Measurements from ENCODE around the gene NACC1. TPM values are rescaled to one million over a fixed set of nuclear protein-coding genes. Genes with fewer than 3 reads are reported as not detected.

Gene NACC1
- 210 TPM for polyA plus RNA-seq (2013, experiment 1 of 2)
- polyA plus RNA-seq (2013, experiment 2 of 2): 205 TPM

DNA sequence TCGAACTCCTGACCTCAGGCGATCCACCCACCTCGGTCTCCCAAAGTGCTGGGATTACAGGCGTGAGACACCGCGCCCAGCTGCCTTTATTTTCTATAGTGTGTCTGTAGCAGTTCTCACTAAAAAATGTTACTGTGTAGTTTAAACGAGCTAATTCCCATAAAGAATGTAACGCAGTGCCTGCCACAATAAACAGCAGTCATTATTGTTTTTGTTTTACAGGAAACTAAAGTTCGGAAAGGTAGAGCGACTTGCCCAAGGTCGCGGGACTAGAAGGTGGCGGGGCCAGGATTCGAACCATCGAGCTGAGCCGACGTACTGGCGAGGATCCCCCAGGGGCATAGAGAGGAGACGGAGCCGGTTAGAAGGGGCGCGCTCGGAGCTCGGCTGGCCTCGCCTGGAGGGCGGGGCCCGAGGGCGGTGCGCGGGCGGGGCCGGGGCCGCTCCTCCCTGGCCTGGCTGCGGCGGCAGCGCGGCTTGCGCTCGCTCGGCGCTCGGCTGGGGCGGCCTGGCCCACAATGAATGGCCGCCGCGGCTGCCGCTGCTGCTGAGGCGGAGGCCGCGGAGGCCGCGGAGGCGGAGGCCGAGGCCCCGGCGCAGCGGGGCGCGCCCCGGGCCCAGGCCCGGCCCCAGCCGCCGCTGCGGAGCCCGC lies at the start of gene NACC1:
Gene NACC1, plus strand, starts transcription at position 493 of the 652 bp plus-strand sequence. CDS start 16,944 bp downstream, outside the sequence.
- Histone ChIP-seq H3K27me3 (ENCODE audit: insufficient read depth, low read length, poor library complexity) (no peaks in the 10 kb centered on the region), H2AK5ac (ENCODE audit: low read length) (peak within 1 kb of the TSS; percentile 62), H3K4me1 (ENCODE audit: control insufficient read depth, low read depth, low read length) (peaks cover 13% of the 10 kb centered on the region), H2BK15ac (replicated peaks; ENCODE audit: low read depth) (no peak within 1 kb of the TSS), H3K56ac (ENCODE audit: low read length) (peak within 1 kb of the TSS; percentile 99), H3K4ac (ENCODE audit: low read depth, low read length) (peak within 1 kb of the TSS; percentile 100), H3K4me2 (ENCODE audit: low read length) (peak within 1 kb of the TSS; percentile 69), H3K4me3 (ENCODE audit: low read length) (peak within 1 kb of the TSS; percentile 95), H3K23ac (ENCODE audit: low read length) (no peak within 1 kb of the TSS), H2BK5ac (ENCODE audit: low read length) (peak within 1 kb of the TSS; percentile 97), H3K9ac (ENCODE audit: low read length) (peak within 1 kb of the TSS; percentile 99), H3K27ac (ENCODE audit: low read depth, low read length) (peak within 1 kb of the TSS; percentile 98), H3K18ac (ENCODE audit: low read length) (peak within 1 kb of the TSS; percentile 99), H3K79me2 (ENCODE audit: control insufficient read depth, insufficient read depth, low read length) (peaks cover 58% of the 10 kb centered on the region), H3K36me3 (ENCODE audit: control insufficient read depth, insufficient read depth, low read length) (peaks cover 6% of the 10 kb centered on the region), H3K79me1 (ENCODE audit: low read length) (peaks cover 20% of the 10 kb centered on the region), H4K8ac (ENCODE audit: low read depth, low read length) (peak within 1 kb of the TSS; percentile 97), H2BK120ac (ENCODE audit: low read depth, low read length) (peak within 1 kb of the TSS; percentile 98), H4K5ac (ENCODE audit: low read length) (peak within 1 kb of the TSS; percentile 77)
- no CpG with 5 or more reads among the region's 65 CpGs for WGBS (ENCODE audit: extremely low coverage, insufficient coverage, low lambda C conversion rate)
- peak; percentile 95 for DNase-seq

DNA sequence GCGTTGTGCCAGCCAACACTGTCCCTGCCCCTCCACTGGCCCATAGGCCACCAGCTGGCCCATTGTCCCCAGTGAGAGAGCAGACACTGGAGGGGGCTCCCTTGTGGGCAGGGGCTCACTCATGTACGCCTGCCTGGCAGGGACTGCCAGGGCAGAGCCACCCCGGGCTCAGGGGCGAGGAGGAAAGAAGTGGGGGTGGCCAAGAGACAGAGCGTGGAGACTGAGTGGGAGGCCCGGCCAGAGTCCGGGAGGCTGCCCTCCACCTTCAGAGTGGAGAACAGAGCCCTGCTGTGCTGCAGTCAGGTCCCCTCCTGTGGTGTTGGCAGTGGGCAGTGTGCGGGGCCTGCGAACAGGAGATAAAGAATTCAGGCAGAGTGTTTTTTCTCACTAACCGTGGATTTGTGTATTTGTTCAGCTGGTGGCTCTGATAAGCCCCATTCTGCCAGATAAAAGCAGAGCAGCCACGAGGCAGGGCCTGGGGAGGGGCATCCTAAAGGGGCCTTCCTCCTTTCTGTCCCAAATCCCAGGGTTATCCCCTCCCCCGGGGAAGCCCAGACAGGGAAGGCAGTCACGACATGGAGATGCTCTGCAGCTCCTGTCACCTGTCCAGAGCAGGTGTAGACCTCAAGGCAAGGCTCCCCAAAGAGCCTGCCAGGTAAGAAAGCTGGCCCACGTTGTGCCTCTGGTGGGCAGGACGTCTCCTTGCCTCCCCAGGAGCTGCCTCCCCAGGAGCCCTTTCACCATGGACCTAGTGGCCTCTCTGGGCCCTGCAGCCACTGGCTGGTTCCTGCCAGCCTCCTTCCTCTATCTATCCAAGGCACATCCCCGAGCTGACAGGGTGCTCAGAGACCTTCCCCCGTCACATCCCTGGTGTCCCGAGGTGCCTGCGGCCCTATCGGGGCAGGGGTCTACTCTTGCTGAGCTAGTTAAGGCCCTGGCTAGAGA lies 48.4 kb upstream of the NACC1 start:
- H3K4ac ChIP-seq (ENCODE audit: low read depth, low read length): no peak overlapping the region
- H3K36me3 ChIP-seq (ENCODE audit: control insufficient read depth, insufficient read depth, low read length): no peaks in the 10 kb centered on the region
- H3K27ac ChIP-seq (ENCODE audit: low read depth, low read length): no peak overlapping the region
- H2BK15ac ChIP-seq (replicated peaks; ENCODE audit: low read depth): no peak overlapping the region
- no peak overlapping the region for H4K5ac ChIP-seq (ENCODE audit: low read length)
- no peak overlapping the region for H3K4me3 ChIP-seq (ENCODE audit: low read length)
- H3K18ac ChIP-seq (ENCODE audit: low read length): no peak overlapping the region
- no peaks in the 10 kb centered on the region for H3K79me1 ChIP-seq (ENCODE audit: low read length)
- no peak overlapping the region for H3K4me2 ChIP-seq (ENCODE audit: low read length)
- H3K56ac ChIP-seq (ENCODE audit: low read length): no peak overlapping the region
- H4K8ac ChIP-seq (ENCODE audit: low read depth, low read length): no peak overlapping the region
- DNase-seq: peak; percentile 67
- no peak overlapping the region for H3K9ac ChIP-seq (ENCODE audit: low read length)
- WGBS (ENCODE audit: extremely low coverage, insufficient coverage, low lambda C conversion rate): no CpG with 5 or more reads among the region's 20 CpGs
- H3K23ac ChIP-seq (ENCODE audit: low read length): no peak overlapping the region
- no peak overlapping the region for H2AK5ac ChIP-seq (ENCODE audit: low read length)
- H3K79me2 ChIP-seq (ENCODE audit: control insufficient read depth, insufficient read depth, low read length): no peaks in the 10 kb centered on the region
- no peaks in the 10 kb centered on the region for H3K27me3 ChIP-seq (ENCODE audit: insufficient read depth, low read length, poor library complexity)
- no peak overlapping the region for H2BK120ac ChIP-seq (ENCODE audit: low read depth, low read length)
- no peak overlapping the region for H2BK5ac ChIP-seq (ENCODE audit: low read length)
- H3K4me1 ChIP-seq (ENCODE audit: control insufficient read depth, low read depth, low read length): peaks cover 1% of the 10 kb centered on the region

DNA sequence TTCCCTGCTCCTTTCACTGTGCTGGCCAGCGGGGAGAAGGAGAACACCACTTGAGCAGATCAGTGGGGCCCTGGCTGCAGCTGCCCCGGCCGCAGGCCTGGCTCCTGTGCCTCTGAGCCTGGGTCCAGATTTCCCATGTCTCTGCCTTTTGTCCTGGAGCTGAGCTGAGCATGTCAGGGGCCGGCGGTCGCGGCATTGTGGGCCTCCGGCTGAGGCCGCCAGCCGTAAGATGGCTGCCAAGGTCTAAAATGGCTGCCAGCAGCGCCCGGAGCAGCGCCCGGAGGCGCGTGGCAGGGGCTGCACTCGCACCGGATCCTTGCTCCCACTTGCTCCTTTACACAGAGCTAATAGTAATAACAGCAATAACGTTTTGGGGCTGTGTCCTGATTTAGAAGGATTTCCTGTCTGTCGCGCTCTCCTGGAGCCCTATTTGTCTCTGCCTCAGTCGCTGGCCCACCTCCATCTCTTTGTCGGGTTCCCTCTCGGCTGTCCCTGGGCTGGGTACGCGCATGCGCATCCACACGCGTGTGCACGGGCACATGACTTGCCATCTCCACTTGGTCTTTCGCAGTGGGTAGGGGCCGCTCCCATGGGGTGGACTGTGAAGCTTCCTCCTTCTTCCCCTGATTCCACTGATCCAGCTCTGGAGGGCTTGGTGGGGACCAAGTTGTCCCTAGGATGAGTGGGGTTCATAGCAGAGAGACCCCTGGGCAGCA lies 47.5 kb upstream of the NACC1 start:
- H3K27me3 ChIP-seq (ENCODE audit: insufficient read depth, low read length, poor library complexity): no peaks in the 10 kb centered on the region

DNA sequence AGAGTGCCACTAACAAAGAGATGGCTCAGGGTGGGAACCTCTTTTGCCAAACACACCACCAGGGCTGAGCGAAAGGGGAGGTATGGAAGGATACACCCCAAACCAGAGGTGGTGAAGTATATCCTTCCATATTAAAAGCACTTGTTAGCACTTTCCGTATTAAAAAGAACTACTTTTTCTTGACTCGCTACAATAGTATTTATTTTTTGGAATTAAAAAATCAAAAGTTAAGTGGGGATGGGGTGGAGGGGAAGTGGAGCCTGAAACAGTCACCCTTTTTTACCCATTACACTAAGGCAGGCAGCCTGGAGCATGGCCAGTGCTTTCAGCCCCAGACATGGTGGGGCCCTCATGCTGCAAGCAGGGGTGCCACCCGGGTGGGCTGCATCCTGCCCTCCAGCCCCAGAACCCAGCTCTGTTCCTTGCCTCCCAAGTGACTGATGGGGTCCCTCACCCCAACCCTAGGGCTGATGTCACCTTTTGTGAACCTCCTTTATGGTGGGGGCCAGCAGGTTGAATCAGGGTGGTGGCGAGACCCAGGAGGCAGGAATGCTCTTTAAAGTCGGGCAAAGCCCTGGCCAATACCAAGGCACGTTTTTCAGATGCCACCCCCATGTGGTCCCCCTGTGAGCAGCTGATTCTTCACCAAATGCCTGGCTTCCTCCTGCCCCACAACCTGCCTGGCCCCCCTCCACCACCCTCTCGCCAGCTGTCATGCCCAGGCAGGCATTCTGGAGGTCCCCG lies 46.4 kb upstream of the NACC1 start:
- Histone ChIP-seq H2BK15ac (replicated peaks; ENCODE audit: low read depth) (no peak overlapping the region), H3K23ac (ENCODE audit: low read length) (no peak overlapping the region), H3K79me2 (ENCODE audit: control insufficient read depth, insufficient read depth, low read length) (no peaks in the 10 kb centered on the region), H3K4me3 (ENCODE audit: low read length) (no peak overlapping the region), H3K56ac (ENCODE audit: low read length) (no peak overlapping the region), H2BK5ac (ENCODE audit: low read length) (no peak overlapping the region), H3K4me2 (ENCODE audit: low read length) (no peak overlapping the region), H2BK120ac (ENCODE audit: low read depth, low read length) (no peak overlapping the region), H3K27ac (ENCODE audit: low read depth, low read length) (no peak overlapping the region), H3K79me1 (ENCODE audit: low read length) (no peaks in the 10 kb centered on the region), H3K18ac (ENCODE audit: low read length) (no peak overlapping the region), H3K27me3 (ENCODE audit: insufficient read depth, low read length, poor library complexity) (no peaks in the 10 kb centered on the region), H3K36me3 (ENCODE audit: control insufficient read depth, insufficient read depth, low read length) (no peaks in the 10 kb centered on the region), H3K4me1 (ENCODE audit: control insufficient read depth, low read depth, low read length) (peaks cover 1% of the 10 kb centered on the region), H2AK5ac (ENCODE audit: low read length) (no peak overlapping the region), H4K5ac (ENCODE audit: low read length) (no peak overlapping the region), H4K8ac (ENCODE audit: low read depth, low read length) (no peak overlapping the region), H3K4ac (ENCODE audit: low read depth, low read length) (no peak overlapping the region), H3K9ac (ENCODE audit: low read length) (no peak overlapping the region)
- WGBS (ENCODE audit: extremely low coverage, insufficient coverage, low lambda C conversion rate): no CpG with 5 or more reads among the region's 9 CpGs
- DNase-seq: no peak

More for the DNA sequence above, 47.5 kb upstream of the NACC1 start:
- Histone ChIP-seq H4K8ac (ENCODE audit: low read depth, low read length) (no peak overlapping the region), H2BK120ac (ENCODE audit: low read depth, low read length) (no peak overlapping the region), H3K36me3 (ENCODE audit: control insufficient read depth, insufficient read depth, low read length) (no peaks in the 10 kb centered on the region), H3K27ac (ENCODE audit: low read depth, low read length) (no peak overlapping the region), H3K79me1 (ENCODE audit: low read length) (no peaks in the 10 kb centered on the region), H3K4ac (ENCODE audit: low read depth, low read length) (no peak overlapping the region), H3K56ac (ENCODE audit: low read length) (no peak overlapping the region), H3K23ac (ENCODE audit: low read length) (no peak overlapping the region), H3K4me3 (ENCODE audit: low read length) (no peak overlapping the region), H3K4me2 (ENCODE audit: low read length) (no peak overlapping the region), H2AK5ac (ENCODE audit: low read length) (no peak overlapping the region), H4K5ac (ENCODE audit: low read length) (no peak overlapping the region), H2BK15ac (replicated peaks; ENCODE audit: low read depth) (no peak overlapping the region), H3K4me1 (ENCODE audit: control insufficient read depth, low read depth, low read length) (peaks cover 1% of the 10 kb centered on the region), H3K18ac (ENCODE audit: low read length) (no peak overlapping the region), H3K9ac (ENCODE audit: low read length) (no peak overlapping the region), H3K79me2 (ENCODE audit: control insufficient read depth, insufficient read depth, low read length) (no peaks in the 10 kb centered on the region), H2BK5ac (ENCODE audit: low read length) (no peak overlapping the region)
- DNase-seq: no peak
- no CpG with 5 or more reads among the region's 32 CpGs for WGBS (ENCODE audit: extremely low coverage, insufficient coverage, low lambda C conversion rate)

DNA sequence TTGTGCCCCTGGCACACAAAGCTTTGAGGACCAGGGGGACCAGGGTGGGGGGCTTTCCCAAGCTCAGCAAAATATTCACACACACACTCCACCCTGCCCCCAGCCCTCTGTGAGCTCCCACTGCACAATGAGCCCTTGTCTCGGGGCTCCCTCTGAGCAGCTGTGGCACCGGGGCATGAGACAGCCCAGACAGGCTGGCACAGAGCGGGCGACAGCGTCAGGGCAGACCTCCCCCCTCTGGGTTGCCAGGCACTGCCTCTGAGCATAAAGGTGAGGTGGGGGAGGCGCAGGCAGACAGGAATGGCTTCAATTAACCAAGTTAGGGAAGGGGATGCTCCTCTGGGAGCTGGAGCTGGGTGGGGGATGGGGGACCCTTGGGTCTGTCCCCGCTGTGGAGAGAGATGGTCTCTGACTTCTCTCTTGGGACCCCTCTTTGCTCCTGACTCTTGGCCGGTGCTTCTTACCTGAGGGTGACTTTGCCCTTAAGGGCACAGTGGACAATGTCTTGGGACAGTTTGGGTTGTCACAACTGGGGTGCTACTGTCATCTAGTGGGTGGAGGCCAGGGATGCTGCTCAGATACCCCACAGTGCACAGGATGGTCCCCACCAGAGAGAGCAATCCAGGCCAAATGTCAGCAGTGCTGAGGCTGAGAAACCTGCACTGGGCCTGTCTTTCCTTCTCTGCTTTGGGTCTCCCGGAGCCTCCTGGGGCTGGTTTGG lies 45.7 kb upstream of the NACC1 start:
- no peak overlapping the region for H3K4me3 ChIP-seq (ENCODE audit: low read length)
- H3K27ac ChIP-seq (ENCODE audit: low read depth, low read length): no peak overlapping the region
- H2AK5ac ChIP-seq (ENCODE audit: low read length): no peak overlapping the region
- WGBS (ENCODE audit: extremely low coverage, insufficient coverage, low lambda C conversion rate): no CpG with 5 or more reads among the region's 9 CpGs
- H4K5ac ChIP-seq (ENCODE audit: low read length): no peak overlapping the region
- H3K79me2 ChIP-seq (ENCODE audit: control insufficient read depth, insufficient read depth, low read length): no peaks in the 10 kb centered on the region
- H3K23ac ChIP-seq (ENCODE audit: low read length): no peak overlapping the region
- no peak overlapping the region for H3K4me2 ChIP-seq (ENCODE audit: low read length)
- no peak overlapping the region for H2BK5ac ChIP-seq (ENCODE audit: low read length)
- H4K8ac ChIP-seq (ENCODE audit: low read depth, low read length): no peak overlapping the region
- H3K4me1 ChIP-seq (ENCODE audit: control insufficient read depth, low read depth, low read length): peaks cover 1% of the 10 kb centered on the region
- no peak overlapping the region for H3K18ac ChIP-seq (ENCODE audit: low read length)
- H3K79me1 ChIP-seq (ENCODE audit: low read length): no peaks in the 10 kb centered on the region
- no peak overlapping the region for H3K9ac ChIP-seq (ENCODE audit: low read length)
- H3K4ac ChIP-seq (ENCODE audit: low read depth, low read length): no peak overlapping the region
- H3K27me3 ChIP-seq (ENCODE audit: insufficient read depth, low read length, poor library complexity): no peaks in the 10 kb centered on the region
- H2BK120ac ChIP-seq (ENCODE audit: low read depth, low read length): no peak overlapping the region
- DNase-seq: no peak
- no peak overlapping the region for H3K56ac ChIP-seq (ENCODE audit: low read length)
- H2BK15ac ChIP-seq (replicated peaks; ENCODE audit: low read depth): no peak overlapping the region
- H3K36me3 ChIP-seq (ENCODE audit: control insufficient read depth, insufficient read depth, low read length): no peaks in the 10 kb centered on the region

All from mesendoderm (in vitro differentiated cells).